CD14-positive monocyte (primary cell): ENCODE data around the gene SLCO4A1. TPM values are rescaled to one million over a fixed set of nuclear protein-coding genes. Genes with fewer than 3 reads are reported as not detected.
A peak's percentile ranks its signal among the peaks of the same experiment; 100 is the strongest.

Source experiments
- DNase-seq, 3 donors: peaks; one replicate each; pipeline ENCODE4 v3.0.0-alpha.2; 2011 to 2022
- H2AFZ ChIP-seq: 2 replicates; pipeline ENCODE4 v1.6.0; 2012; ENCODE audit warnings: mild to moderate bottlenecking, low read depth, low read length, inconsistent platforms; ENCODE audit not compliant: insufficient read depth, poor library complexity, severe bottlenecking
- H3K27ac ChIP-seq, 2 donors: 1 replicate in 1 of 2; 2 replicates in 1 of 2; pipeline ENCODE4 v1.5.1; 2012 to 2013; ENCODE audit warnings: low read length in 2 of 2, control low read depth in 1 of 2, inconsistent platforms in 1 of 2, low read depth in 1 of 2, mild to moderate bottlenecking in 1 of 2
- H3K27me3 ChIP-seq, 2 donors: one replicate each; pipeline versions ENCODE4 v1.6.0 to v1.6.1; 2011 to 2013; ENCODE audit warnings: low read length in 2 of 2; ENCODE audit not compliant: control insufficient read depth in 2 of 2, insufficient read depth in 2 of 2
- H3K36me3 ChIP-seq, 2 donors: replicated peaks in 1 of 2; 1 replicate in 1 of 2; 2 replicates in 1 of 2; pipeline versions ENCODE4 v1.5.1 to v1.6.1; 2012 to 2013; ENCODE audit warnings: low read length in 2 of 2, control low read depth in 1 of 2, inconsistent platforms in 1 of 2, mild to moderate bottlenecking in 1 of 2; ENCODE audit not compliant: insufficient read depth in 2 of 2, control insufficient read depth in 1 of 2
- H3K4me1 ChIP-seq, 2 donors: 1 replicate in 1 of 2; 2 replicates in 1 of 2; pipeline versions ENCODE4 v1.5.1 to v1.6.1; 2012 to 2013; ENCODE audit warnings: low read length in 2 of 2, control low read depth in 1 of 2, inconsistent platforms in 1 of 2, mild to moderate bottlenecking in 1 of 2, moderate library complexity in 1 of 2; ENCODE audit not compliant: insufficient read depth in 2 of 2, control insufficient read depth in 1 of 2
- H3K4me2 ChIP-seq: replicated peaks from 2 replicates; pipeline ENCODE3; 2012; ENCODE audit warnings: low read length, moderate library complexity, mild to moderate bottlenecking; ENCODE audit not compliant: poor library complexity, severe bottlenecking; ENCODE audit errors: extremely low read depth
- H3K4me3 ChIP-seq, 3 experiments: fragments of 200-600 bp in 1 of 3; sonication (generic) in 1 of 3; replicated peaks in 1 of 3; 1 replicate in 2 of 3; 2 replicates in 1 of 3; pipeline ENCODE4 v1.5.1; 2011 to 2013; ENCODE audit warnings: low read length in 3 of 3, mild to moderate bottlenecking in 3 of 3, control low read depth in 2 of 3, low read depth in 2 of 3, inconsistent platforms in 1 of 3, moderate library complexity in 1 of 3
- H3K79me2 ChIP-seq: 2 replicates; pipeline ENCODE4 v1.6.0; 2012; ENCODE audit warnings: mild to moderate bottlenecking, control low read depth, inconsistent platforms, low read length, moderate library complexity; ENCODE audit not compliant: insufficient read depth
- H3K9ac ChIP-seq: 2 replicates; pipeline ENCODE4 v1.6.0; 2017; ENCODE audit warnings: low read length, mild to moderate bottlenecking; ENCODE audit not compliant: insufficient read depth, poor library complexity, severe bottlenecking
- H3K9me3 ChIP-seq, 2 donors: replicated peaks in 1 of 2; 1 replicate in 1 of 2; 2 replicates in 1 of 2; pipeline versions ENCODE4 v1.5.1 to v1.6.1; 2012 to 2013; ENCODE audit warnings: low read length in 2 of 2, control low read depth in 1 of 2; ENCODE audit not compliant: control insufficient read depth in 1 of 2, insufficient read depth in 1 of 2
- H4K20me1 ChIP-seq: 2 replicates; pipeline ENCODE4 v1.6.0; 2012; ENCODE audit warnings: mild to moderate bottlenecking, low read length, control low read depth, moderate library complexity; ENCODE audit not compliant: insufficient read depth
- H3K27ac Mint-ChIP-seq, 7 donors: one replicate each; pipeline ENCODE4 v1.8.0; 2020; ENCODE audit warnings: mild to moderate bottlenecking in 7 of 7, mixed read lengths in 7 of 7, moderate library complexity in 6 of 7, inconsistent platforms in 2 of 7
- H3K27me3 Mint-ChIP-seq, 3 donors: one replicate each; pipeline ENCODE4 v1.8.0; 2021 to 2022; ENCODE audit warnings: low read depth in 3 of 3, mild to moderate bottlenecking in 3 of 3, mixed read lengths in 3 of 3, moderate library complexity in 3 of 3, inconsistent platforms in 1 of 3
- H3K36me3 Mint-ChIP-seq, 2 donors: one replicate each; pipeline ENCODE4 v1.8.0; 2020; ENCODE audit warnings: mixed read lengths in 2 of 2, inconsistent platforms in 1 of 2, mild to moderate bottlenecking in 1 of 2
- H3K4me1 Mint-ChIP-seq: one replicate; pipeline ENCODE4 v1.8.0; 2020; ENCODE audit warnings: mild to moderate bottlenecking, mixed read lengths
- H3K4me3 Mint-ChIP-seq, 2 donors: one replicate each; pipeline ENCODE4 v1.8.0; 2020; ENCODE audit warnings: mild to moderate bottlenecking in 2 of 2, mixed read lengths in 2 of 2, moderate library complexity in 1 of 2
- H3K9me3 Mint-ChIP-seq, 7 donors: one replicate each; pipeline ENCODE4 v1.8.0; 2020 to 2022; ENCODE audit warnings: mixed read lengths in 7 of 7, mild to moderate bottlenecking in 6 of 7, moderate library complexity in 6 of 7, inconsistent platforms in 2 of 7
- CTCF ChIP-seq: fragments of 200-600 bp; IDR thresholded peaks from one replicate; pipeline ENCODE4 v1.8.0; 2022; ENCODE audit warnings: antibody characterized with exemption, mild to moderate bottlenecking
- WGBS: methylation state at CpG from one replicate; pipeline ENCODE4 v1.1.5; 2013; ENCODE audit warnings: missing lambda C conversion rate; ENCODE audit not compliant: insufficient coverage; 5-methylcytosine and 5-hydroxymethylcytosine counted together
- intact Hi-C, 2 donors: fragments of 100-400 bp; cut with micrococcal nuclease; formaldehyde crosslinking; loops; one replicate each; pipeline versions ENCODE4 v1.15.0 to v1.15.1; 2023
- polyA plus RNA-seq, 3 donors: library from polyadenylated mRNA; depleted of rRNA in 1 of 3; unstranded in 2 of 3; stranded (reverse) in 1 of 3; fragments of 300-500 nt in 2 of 3; fragments of >200 nt in 1 of 3; fragmentation: Illumina TruSeq in 2 of 3; gene quantifications; 1 replicate in 2 of 3; 2 replicates in 1 of 3; pipeline ENCODE4 v1.2.3, GENCODE V29; 2012 to 2021

The SLCO4A1 gene
- polyA plus RNA-seq, 3 donors, result 0.05 to 0.42 (median 0.26) TPM

GRCh38 chr20:62706857-62707256 lies 64.6 kb downstream of the SLCO4A1 start:
- Histone ChIP-seq H3K9ac (no peak overlapping the region), H3K9me3 (no peaks in the 10 kb centered on the region), H3K36me3 (no peaks in the 10 kb centered on the region), H3K4me2 (no peak overlapping the region), H4K20me1 (no peaks in the 10 kb centered on the region), H3K4me1 (peaks cover 60 to 81% of the 10 kb centered on the region in 2 donors), H3K27ac (no peak overlapping the region), H3K79me2 (peaks cover 17% of the 10 kb centered on the region), H3K4me3 (no peak overlapping the region), H3K27me3 (peaks cover 0 to 24% of the 10 kb centered on the region in 2 donors), H2AFZ (no peak overlapping the region)
- 91% methylated on average over 12 of the region's 12 CpGs for WGBS
- H3K27ac Mint-ChIP-seq, result peak overlapping the region in 1 of 7 donors; percentile 17
- H3K27me3 Mint-ChIP-seq, result peaks cover 22 to 48% (median 43%) of the 10 kb centered on the region in 3 donors
- H3K4me1 Mint-ChIP-seq, result peaks cover 64% of the 10 kb centered on the region
- peaks cover 0 to 3% (median 0%) of the 10 kb centered on the region in 7 donors for H3K9me3 Mint-ChIP-seq
- no peak overlapping the region for H3K4me3 Mint-ChIP-seq
- peaks cover 0 to 8% of the 10 kb centered on the region in 2 donors for H3K36me3 Mint-ChIP-seq
- no peak for TF ChIP-seq CTCF
- intact Hi-C loops, result loop anchor here in 1 of 2 donors (5.0 kb wide), 1 partner anchor 40 kb away; no protein-coding TSS in a partner anchor
- no peak for DNase-seq

- DNase-seq, result no peak
- Histone ChIP-seq H3K4me1 (peaks cover 60 to 81% of the 10 kb centered on the region in 2 donors), H3K27ac (no peak overlapping the region), H3K9ac (no peak overlapping the region), H3K4me3 (no peak overlapping the region), H2AFZ (no peak overlapping the region), H3K4me2 (no peak overlapping the region), H3K79me2 (peaks cover 22% of the 10 kb centered on the region), H4K20me1 (no peaks in the 10 kb centered on the region), H3K27me3 (peaks cover 0 to 24% of the 10 kb centered on the region in 2 donors), H3K9me3 (no peaks in the 10 kb centered on the region), H3K36me3 (no peaks in the 10 kb centered on the region)
- Mint-ChIP-seq H3K9me3 (peaks cover 0 to 3% (median 0%) of the 10 kb centered on the region in 7 donors), H3K36me3 (peaks cover 5 to 10% of the 10 kb centered on the region in 2 donors), H3K27me3 (peaks cover 26 to 48% (median 43%) of the 10 kb centered on the region in 3 donors), H3K4me3 (peak overlapping the region in 1 of 2 donors; percentile 82), H3K27ac (no peak overlapping the region), H3K4me1 (peaks cover 67% of the 10 kb centered on the region)
- no peak for TF ChIP-seq CTCF
- 63% methylated on average over 14 of the region's 16 CpGs for WGBS
- intact Hi-C loops, result loop anchor here in 1 of 2 donors (5.0 kb wide), 1 partner anchor 40 kb away; no protein-coding TSS in a partner anchor
Measured at GRCh38 chr20:62707276-62707920, 65.1 kb downstream of the SLCO4A1 start.
